SK-N-SH (cell line): ENCODE measurements around the gene TNFAIP1. TPM values are rescaled to one million over a fixed set of nuclear protein-coding genes. Genes with fewer than 3 reads are reported as not detected.

Experiments
- CTCF ChIA-PET: fragments of 300-600, 350-600 bp; formaldehyde crosslinking; extraction: SDS; loops from one replicate; lab custom pipeline; 2021; lab: Yijun Ruan, JAX
- POLR2A ChIA-PET: fragments of 350-600 bp; sonication (Branson Sonifier 250); formaldehyde crosslinking; extraction: SDS; loops from one replicate; lab custom pipeline; 2020; ENCODE audit warnings: antibody characterized with exemption, inconsistent platforms; lab: Yijun Ruan, JAX
- DNase-seq: peaks from one replicate; pipeline ENCODE4 v3.0.0; 2012
- H2AFZ ChIP-seq: fragments of 200-600 bp; sonication (generic); 2 replicates; pipeline ENCODE4 v1.8.1; 2016; ENCODE audit warnings: antibody characterized with exemption, mild to moderate bottlenecking, low read depth
- H3F3A ChIP-seq: fragments of 200-600 bp; sonication (generic); replicated peaks from 2 replicates; pipeline ENCODE3; 2016; ENCODE audit warnings: antibody characterized with exemption, mild to moderate bottlenecking; ENCODE audit not compliant: insufficient read depth
- H3K27ac ChIP-seq, 2 experiments: fragments of 200-500 bp in 1 of 2; fragments of 200-600 bp in 1 of 2; sonication (Bioruptor generic) in 1 of 2; sonication (generic), shearing (Covaris generic) in 1 of 2; 2 replicates each; pipeline versions ENCODE4 v1.5.1 to v1.6.1; 2014 to 2016; ENCODE audit warnings: low read depth in 2 of 2, inconsistent platforms in 1 of 2, low read length in 1 of 2, mild to moderate bottlenecking in 1 of 2, mixed read lengths in 1 of 2
- H3K27me3 ChIP-seq: fragments of 200-600 bp; sonication (generic), shearing (Covaris generic); 2 replicates; pipeline ENCODE4 v1.6.1; 2016; ENCODE audit warnings: mixed run types; ENCODE audit not compliant: insufficient read depth
- H3K36me3 ChIP-seq, 2 experiments: fragments of 200-500 bp in 1 of 2; fragments of 200-600 bp in 1 of 2; sonication (Bioruptor generic) in 1 of 2; sonication (generic) in 1 of 2; replicated peaks in 1 of 2; 2 replicates each; pipeline versions ENCODE3 to v1.5.1; 2014 to 2016; ENCODE audit warnings: low read length in 1 of 2, mild to moderate bottlenecking in 1 of 2; ENCODE audit not compliant: insufficient read depth in 2 of 2, control insufficient read depth in 1 of 2
- H3K4me1 ChIP-seq, 2 experiments: fragments of 200-500 bp in 1 of 2; fragments of 200-600 bp in 1 of 2; sonication (Bioruptor generic) in 1 of 2; sonication (generic), shearing (Covaris generic) in 1 of 2; 2 replicates each; pipeline versions ENCODE4 v1.5.1 to v1.6.1; 2014 to 2016; ENCODE audit warnings: low read depth in 1 of 2, low read length in 1 of 2, mixed run types in 1 of 2; ENCODE audit not compliant: insufficient read depth in 2 of 2, control insufficient read depth in 1 of 2
- H3K4me2 ChIP-seq: fragments of 200-600 bp; sonication (generic), shearing (Covaris generic); 2 replicates; pipeline ENCODE4 v1.6.1; 2017; ENCODE audit warnings: mixed run types
- H3K4me3 ChIP-seq, 2 experiments: fragments of 200-500 bp in 1 of 2; fragments of 200-600 bp in 1 of 2; sonication (Bioruptor generic) in 1 of 2; sonication (generic), shearing (Covaris generic) in 1 of 2; 2 replicates each; pipeline versions ENCODE4 v1.5.1 to v1.8.1; 2014 to 2016; ENCODE audit warnings: low read depth in 2 of 2, inconsistent platforms in 1 of 2, low read length in 1 of 2, mild to moderate bottlenecking in 1 of 2, mixed read lengths in 1 of 2, moderate library complexity in 1 of 2
- H3K79me2 ChIP-seq: fragments of 200-600 bp; sonication (generic); 2 replicates; pipeline ENCODE4 v1.8.1; 2017; ENCODE audit warnings: mild to moderate bottlenecking; ENCODE audit not compliant: insufficient read depth
- H3K9ac ChIP-seq: fragments of 200-600 bp; sonication (generic); 2 replicates; pipeline ENCODE4 v1.6.1; 2017; ENCODE audit warnings: mixed run types
- H3K9me2 ChIP-seq: fragments of 200-600 bp; sonication (generic); 2 replicates; pipeline ENCODE4 v1.6.1; 2017; ENCODE audit warnings: mixed run types
- H3K9me3 ChIP-seq: fragments of 200-600 bp; sonication (generic); 2 replicates; pipeline ENCODE4 v1.6.1; 2017; ENCODE audit warnings: mixed run types, mild to moderate bottlenecking, moderate library complexity
- H4K20me1 ChIP-seq: fragments of 200-600 bp; sonication (generic); 2 replicates; pipeline ENCODE4 v1.6.1; 2017; ENCODE audit warnings: mild to moderate bottlenecking, mixed run types; ENCODE audit not compliant: insufficient read depth
- CTCF ChIP-seq: fragments of 200-600 bp; sonication (generic); IDR thresholded peaks from 2 replicates; pipeline ENCODE4 v1.6.1; 2017; ENCODE audit warnings: antibody characterized with exemption, mild to moderate bottlenecking, moderate library complexity
- EZH2phosphoT487 ChIP-seq: fragments of 200-600 bp; sonication (generic); IDR thresholded peaks from 2 replicates; pipeline ENCODE4 v1.6.1; 2017; ENCODE audit warnings: low read depth, mixed run types, mild to moderate bottlenecking, antibody characterized with exemption, moderate library complexity, borderline replicate concordance
- FOSL2 ChIP-seq: IDR thresholded peaks from 2 replicates; pipeline ENCODE4 v1.4.0; 2012; ENCODE audit warnings: low read depth, mild to moderate bottlenecking, moderate library complexity, borderline replicate concordance
- JUND ChIP-seq: IDR thresholded peaks from 2 replicates; pipeline ENCODE4 v1.4.0; 2012
- MXI1 ChIP-seq: IDR thresholded peaks from 2 replicates; pipeline ENCODE4 v1.6.1; 2012; ENCODE audit warnings: mild to moderate bottlenecking, low read depth, low read length, improper control_type of control experiment
- NFIC ChIP-seq: IDR thresholded peaks from 2 replicates; pipeline ENCODE4 v1.4.0; 2012; ENCODE audit warnings: borderline replicate concordance
- PBX3 ChIP-seq: IDR thresholded peaks from 2 replicates; pipeline ENCODE4; 2012
- RAD21 ChIP-seq: IDR thresholded peaks from 2 replicates; pipeline ENCODE4 v1.6.1; 2012; ENCODE audit warnings: mild to moderate bottlenecking, low read length
- RFX5 ChIP-seq: IDR thresholded peaks from 2 replicates; pipeline ENCODE4 v1.6.1; 2012; ENCODE audit warnings: mild to moderate bottlenecking, improper control_type of control experiment, low read length
- RXRA ChIP-seq: IDR thresholded peaks from 2 replicates; pipeline ENCODE4 v1.4.0; 2012; ENCODE audit warnings: low read depth, mild to moderate bottlenecking, borderline replicate concordance
- SMC3 ChIP-seq: IDR thresholded peaks from 2 replicates; pipeline ENCODE4 v1.6.1; 2012; ENCODE audit warnings: low read depth, low read length, improper control_type of control experiment
- TCF12 ChIP-seq: IDR thresholded peaks from 2 replicates; pipeline ENCODE4 v1.4.0; 2012
- YY1 ChIP-seq: IDR thresholded peaks from 2 replicates; pipeline ENCODE4 v1.4.0; 2012; ENCODE audit warnings: low read depth, mild to moderate bottlenecking
- WGBS: methylation state at CpG from one replicate; pipeline ENCODE4 v1.1.6; 2017; ENCODE audit warnings: low lambda C conversion rate; 5-methylcytosine and 5-hydroxymethylcytosine counted together
- polyA plus RNA-seq, 3 experiments: library from polyadenylated mRNA; depleted of rRNA; stranded (reverse); fragments of >200 nt; gene quantifications; 2 replicates each; pipeline ENCODE4 v1.2.3, GENCODE V29; 2012

Gene TNFAIP1
- polyA plus RNA-seq, 1 of the 3 experiments (the other 2 are of a cell fraction), result 52.0 TPM

- CTCF ChIA-PET, result interaction anchor here (0.8 to 2.0 kb wide), 5 partner anchors 9 to 118 kb away, joined by 3 to 8 read pairs (median 3); partner anchors contain the start of genes IFT20, POLDIP2 and TNFAIP1
- no peak for DNase-seq
These were observed 10.6 kb downstream of the TNFAIP1 start for GRCh38 chr17:28346199-28346580.

GRCh38 chr17:28346746-28347246, 11.2 kb downstream of the TNFAIP1 start:
- peak; percentile 23; the same call in 1 of the 2 replicates for TF ChIP-seq RAD21
- no peak for TF ChIP-seq TCF12
- 0 out of 2 replicates have a peak, but pooled peaks have one; percentile 15 for TF ChIP-seq JUND
- peak; percentile 1; the same call in 1 of the 2 replicates for TF ChIP-seq SMC3
- TF ChIP-seq PBX3, result no peak
- TF ChIP-seq CTCF, result peak; percentile 39
- Histone ChIP-seq H3K4me1 (peaks cover 9 to 23% of the 10 kb centered on the region in 2 experiments), H3K4me2 (peak overlapping the region; percentile 53), H4K20me1 (no peaks in the 10 kb centered on the region), H3K9me3 (no peaks in the 10 kb centered on the region), H3K9me2 (no peaks in the 10 kb centered on the region), H3K36me3 (peaks cover 62 to 82% of the 10 kb centered on the region in 2 experiments), H3K27ac (peak overlapping the region; percentile 80 to 83), H3K9ac (peak overlapping the region; percentile 5; the same call in 1 of the 2 replicates), H3K79me2 (peaks cover 7% of the 10 kb centered on the region; the same call in 1 of the 2 replicates), H2AFZ (no peak overlapping the region), H3K4me3 (no peak overlapping the region), H3F3A (peaks cover 43% of the 10 kb centered on the region), H3K27me3 (no peaks in the 10 kb centered on the region)
- ChIA-PET POLR2A (interaction anchor here (0.9 to 2.9 kb wide), 4 partner anchors 8 to 11 kb away, joined by 3 to 15 read pairs (median 9); partner anchors contain the start of genes IFT20, POLDIP2 and TNFAIP1), CTCF (interaction anchor here (0.8 to 2.0 kb wide), 4 partner anchors 11 to 118 kb away, joined by 3 to 8 read pairs (median 4); partner anchors contain the start of genes IFT20, POLDIP2 and TNFAIP1)
- 74% methylated on average over 7 of the region's 7 CpGs for WGBS
- DNase-seq, result peak; percentile 39

More at GRCh38 chr17:28346199-28346580, 10.6 kb downstream of the TNFAIP1 start:
- Histone ChIP-seq H3K27me3 (no peaks in the 10 kb centered on the region), H2AFZ (no peak overlapping the region), H3K27ac (peak overlapping the region; percentile 80 to 83), H3K9me2 (no peaks in the 10 kb centered on the region), H3K4me1 (peaks cover 9 to 23% of the 10 kb centered on the region in 2 experiments), H3F3A (peaks cover 43% of the 10 kb centered on the region), H3K79me2 (peaks cover 8% of the 10 kb centered on the region; the same call in 1 of the 2 replicates), H3K4me2 (peak overlapping the region; percentile 53), H3K9me3 (no peaks in the 10 kb centered on the region), H3K9ac (peak overlapping the region; percentile 5; the same call in 1 of the 2 replicates), H3K4me3 (no peak overlapping the region), H3K36me3 (peaks cover 60 to 82% of the 10 kb centered on the region in 2 experiments), H4K20me1 (no peaks in the 10 kb centered on the region)
- POLR2A ChIA-PET, result interaction anchor here (0.9 to 2.3 kb wide), 2 partner anchors 10 to 11 kb away, joined by 3 to 14 read pairs; partner anchors contain the start of genes IFT20, POLDIP2 and TNFAIP1
- TF ChIP-seq RXRA (no peak), NFIC (no peak), RFX5 (no peak), YY1 (no peak), EZH2phosphoT487 (no peak), FOSL2 (no peak), MXI1 (no peak)
- WGBS, result 98% methylated on average over 2 of the region's 2 CpGs
